Mucosa of rectum (tissue), 2 donors: ENCODE data around the gene HOXD10.

Experiments used
- H3K27ac ChIP-seq, 2 donors: one replicate each; pipeline ENCODE4 v1.7.0; 2013; ENCODE audit warnings: inconsistent platforms in 2 of 2, low read depth in 2 of 2, low read length in 2 of 2
- H3K27me3 ChIP-seq, 2 donors: one replicate each; pipeline ENCODE4 v1.7.0; 2013; ENCODE audit warnings: low read length in 2 of 2; ENCODE audit not compliant: control insufficient read depth in 2 of 2, insufficient read depth in 2 of 2
- H3K36me3 ChIP-seq, 2 donors: one replicate each; pipeline ENCODE4 v1.7.0; 2013; ENCODE audit warnings: low read length in 2 of 2; ENCODE audit not compliant: control insufficient read depth in 2 of 2, insufficient read depth in 2 of 2
- H3K4me1 ChIP-seq, 2 donors: one replicate each; pipeline ENCODE4 v1.7.0; 2013; ENCODE audit warnings: low read length in 2 of 2, mild to moderate bottlenecking in 1 of 2; ENCODE audit not compliant: control insufficient read depth in 2 of 2, insufficient read depth in 2 of 2
- H3K4me3 ChIP-seq, 2 donors: one replicate each; pipeline ENCODE4 v1.7.0; 2013; ENCODE audit warnings: low read length in 2 of 2
- H3K9ac ChIP-seq, 2 donors: one replicate each; pipeline ENCODE4 v1.7.0; 2013; ENCODE audit warnings: low read length in 2 of 2, low read depth in 1 of 2, mild to moderate bottlenecking in 1 of 2
- H3K9me3 ChIP-seq, 2 donors: one replicate each; pipeline ENCODE4 v1.7.0; 2013; ENCODE audit warnings: low read length in 2 of 2; ENCODE audit not compliant: control insufficient read depth in 2 of 2
- donor health status: healthy.
- donor health status: Normal muscosa, but diverticular disease.

The HOXD10 gene

GRCh38 chr2:176166272-176166671 is 49.7 kb downstream of the HOXD10 start:
- H3K27me3 ChIP-seq, result peaks cover 0 to 16% of the 10 kb centered on the region in 2 donors
- no peaks in the 10 kb centered on the region for H3K9me3 ChIP-seq
- H3K27ac ChIP-seq, result no peak overlapping the region
- no peak overlapping the region for H3K4me3 ChIP-seq
- no peak overlapping the region for H3K9ac ChIP-seq
- peaks cover 4 to 7% of the 10 kb centered on the region in 2 donors for H3K4me1 ChIP-seq
- H3K36me3 ChIP-seq, result no peaks in the 10 kb centered on the region

GRCh38 chr2:176167398-176167797 is 50.8 kb downstream of the HOXD10 start:
- Histone ChIP-seq H3K4me3 (no peak overlapping the region), H3K27me3 (peaks cover 4 to 10% of the 10 kb centered on the region in 2 donors), H3K27ac (no peak overlapping the region), H3K9ac (no peak overlapping the region), H3K4me1 (peaks cover 4 to 7% of the 10 kb centered on the region in 2 donors), H3K36me3 (no peaks in the 10 kb centered on the region), H3K9me3 (no peaks in the 10 kb centered on the region)

GRCh38 chr2:176169181-176169580 is 52.6 kb downstream of the HOXD10 start:
- peaks cover 7 to 9% of the 10 kb centered on the region in 2 donors for H3K4me1 ChIP-seq
- H3K27ac ChIP-seq, result no peak overlapping the region
- peaks cover 4 to 7% of the 10 kb centered on the region in 2 donors for H3K27me3 ChIP-seq
- H3K36me3 ChIP-seq, result no peaks in the 10 kb centered on the region
- H3K9me3 ChIP-seq, result no peaks in the 10 kb centered on the region
- H3K9ac ChIP-seq, result no peak overlapping the region
- no peak overlapping the region for H3K4me3 ChIP-seq
